ENCODE measurements around the gene MRPL36.
A peak's percentile ranks its signal among the peaks of the same experiment; 100 is the strongest.

Gene MRPL36

GRCh38 chr5:1761453-1761755 lies 38.2 kb downstream of the MRPL36 start:
- TF ChIP-seq CTCF (IDR thresholded peaks at IDR 0.05): no peak
- peak; percentile 36 for DNase-seq (ENCODE audit: low spot score)
- Histone ChIP-seq H3K27ac (no peak overlapping the region), H3K4me3 (no peak overlapping the region)

GRCh38 chr5:1760656-1761452 lies 38.8 kb downstream of the MRPL36 start:
- TF ChIP-seq CTCF (IDR thresholded peaks at IDR 0.05): no peak
- H3K4me3 ChIP-seq: no peak overlapping the region
- H3K27ac ChIP-seq: no peak overlapping the region
- DNase-seq (ENCODE audit: low spot score): peak; percentile 62

GRCh38 chr5:1760231-1760630 lies 39.4 kb downstream of the MRPL36 start:
- no peak for DNase-seq (ENCODE audit: low spot score)
- no peak overlapping the region for H3K4me3 ChIP-seq
- no peak overlapping the region for H3K27ac ChIP-seq
- TF ChIP-seq CTCF (IDR thresholded peaks at IDR 0.05): no peak

- Histone ChIP-seq H3K27ac (no peak overlapping the region), H3K4me3 (no peak overlapping the region)
- TF ChIP-seq CTCF (IDR thresholded peaks at IDR 0.05): no peak
- peak; percentile 36 for DNase-seq (ENCODE audit: low spot score)
These were observed 40.2 kb downstream of the MRPL36 start for GRCh38 chr5:1759378-1759970.

GRCh38 chr5:1758574-1758973 lies 41.1 kb downstream of the MRPL36 start:
- no peak for DNase-seq (ENCODE audit: low spot score)
- TF ChIP-seq CTCF (IDR thresholded peaks at IDR 0.05): no peak
- H3K4me3 ChIP-seq: no peak overlapping the region
- H3K27ac ChIP-seq: no peak overlapping the region

- Histone ChIP-seq H3K4me3 (no peak overlapping the region), H3K27ac (no peak overlapping the region)
- DNase-seq (ENCODE audit: low spot score): no peak
- TF ChIP-seq CTCF (IDR thresholded peaks at IDR 0.05): no peak
These were observed 42.1 kb downstream of the MRPL36 start for GRCh38 chr5:1757511-1757910.

- TF ChIP-seq CTCF (IDR thresholded peaks at IDR 0.05): no peak
- no peak overlapping the region for H3K27ac ChIP-seq
- no peak for DNase-seq (ENCODE audit: low spot score)
- no peak overlapping the region for H3K4me3 ChIP-seq
These were observed 43.2 kb downstream of the MRPL36 start for GRCh38 chr5:1756481-1756880.

Measured in coronary artery (tissue), 2 donors.